ENCODE measurements around the gene PARD3.
"Not testable (repeated sequence)": the region's sequence is repeated elsewhere in the genome, so short reads cannot be mapped to it uniquely, and the experiment has no call there.

PARD3 gene

DNA sequence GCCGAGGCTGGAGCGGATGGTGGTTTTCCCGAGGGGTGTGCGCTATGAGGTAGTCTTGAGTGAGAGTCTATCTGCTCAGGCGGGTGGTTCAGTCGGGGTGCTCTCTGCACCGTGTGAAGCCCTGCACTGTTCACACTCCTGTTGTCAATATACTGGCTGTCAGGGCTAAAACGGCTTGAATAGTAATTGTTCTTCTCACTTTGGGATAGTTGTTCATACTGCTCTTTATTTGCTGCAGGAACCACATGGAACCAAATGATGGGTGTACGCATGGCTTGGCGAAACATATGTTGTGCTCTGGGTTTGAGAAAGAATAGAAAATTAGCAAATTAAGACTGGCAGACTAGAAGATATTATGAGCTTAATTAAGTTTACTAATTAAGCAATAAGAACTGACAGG, 432.5 kb downstream of the PARD3 start:
- DNase-seq (ENCODE audit: low read depth), result no peak

DNA sequence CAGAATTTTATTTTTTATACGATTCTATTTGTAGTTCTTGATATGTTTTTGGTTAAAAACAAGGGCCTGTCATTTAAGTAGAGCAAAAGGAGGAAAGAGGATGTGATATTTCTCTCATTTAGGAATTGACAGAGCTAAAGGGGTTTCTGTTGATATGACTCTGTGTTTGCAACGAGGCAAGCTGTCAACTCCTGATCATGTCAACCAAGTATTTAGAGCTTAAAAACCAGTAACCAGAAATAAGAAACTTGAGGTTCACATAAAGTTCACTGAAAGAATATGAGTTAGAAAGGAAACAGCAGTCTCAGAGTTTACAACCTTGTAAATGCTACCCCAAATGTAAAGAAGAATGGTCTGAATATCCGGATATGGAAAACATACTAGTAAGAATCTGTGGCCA, 434.2 kb downstream of the PARD3 start:
- DNase-seq (ENCODE audit: low read depth), result no peak

DNA sequence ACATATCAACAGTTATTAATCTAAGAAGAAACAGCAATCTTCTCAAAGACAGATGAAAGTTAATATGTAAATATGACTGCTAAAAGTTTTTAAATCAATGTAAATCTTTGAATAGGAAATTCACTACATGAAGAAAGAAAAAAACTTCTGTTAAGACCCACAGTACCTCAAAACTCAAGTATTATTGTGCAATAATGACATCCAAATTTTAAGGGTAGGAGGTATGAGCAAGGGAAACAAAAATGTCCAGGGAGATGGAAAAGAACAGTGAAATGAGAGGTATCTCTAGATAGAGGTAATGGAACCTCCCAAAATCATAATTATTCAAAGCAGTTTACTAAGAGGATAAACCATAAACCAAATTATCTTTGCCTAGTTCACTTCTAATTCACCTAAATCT, 436.8 kb downstream of the PARD3 start:
- no peak for DNase-seq (ENCODE audit: low read depth)

DNA sequence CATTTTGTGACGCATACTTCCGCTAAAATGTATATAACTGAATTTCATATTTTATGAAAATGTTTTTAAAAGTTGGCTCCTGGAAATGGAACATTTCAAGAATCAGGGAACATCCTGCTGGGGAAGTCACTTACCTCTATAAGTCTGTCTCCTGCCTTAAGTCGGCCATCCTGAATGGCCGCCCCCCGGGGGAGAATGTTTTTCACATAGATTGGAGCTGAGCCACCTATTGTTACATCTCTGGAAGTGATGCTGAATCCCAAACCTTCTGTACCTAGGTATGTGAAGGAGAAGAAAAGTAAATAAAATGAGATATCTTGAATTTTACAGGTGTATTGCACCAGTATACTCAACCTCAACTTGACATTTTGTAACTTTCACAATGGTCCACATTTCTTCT, 437.3 kb downstream of the PARD3 start:
- DNase-seq (ENCODE audit: low read depth), result no peak

DNA sequence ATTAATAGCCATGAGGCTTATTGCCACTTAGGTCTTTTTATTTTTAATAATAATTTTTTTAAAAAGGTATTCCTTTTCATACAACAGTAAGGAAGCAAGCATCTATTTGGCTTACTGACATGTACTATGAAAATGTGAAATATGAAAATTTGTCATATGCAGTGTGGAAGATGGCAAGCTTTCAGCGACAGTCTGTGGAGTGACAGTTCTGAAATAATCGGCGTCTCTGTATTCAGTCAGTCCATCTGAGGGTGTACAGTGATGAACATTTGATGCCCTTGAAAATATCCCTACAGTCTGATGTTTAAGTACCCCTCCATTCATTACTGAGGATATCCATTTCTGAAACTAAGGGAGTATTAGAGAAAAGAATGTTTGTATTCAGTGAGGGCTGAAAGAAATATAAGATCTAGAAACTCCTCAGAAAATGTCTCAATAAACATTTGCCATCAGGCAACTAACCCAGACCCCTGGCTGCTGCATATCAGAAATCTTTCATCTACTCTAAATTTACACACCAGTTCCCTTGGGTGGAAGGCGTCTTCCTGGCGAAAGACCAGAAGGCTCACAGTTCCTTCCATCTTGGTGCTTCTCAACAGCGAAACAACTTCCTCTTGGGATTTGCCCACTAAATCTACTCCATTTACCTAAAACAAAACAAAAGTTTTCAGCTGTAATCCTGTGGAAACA, 440.6 kb downstream of the PARD3 start:
- DNase-seq (ENCODE audit: low read depth), result no peak

DNA sequence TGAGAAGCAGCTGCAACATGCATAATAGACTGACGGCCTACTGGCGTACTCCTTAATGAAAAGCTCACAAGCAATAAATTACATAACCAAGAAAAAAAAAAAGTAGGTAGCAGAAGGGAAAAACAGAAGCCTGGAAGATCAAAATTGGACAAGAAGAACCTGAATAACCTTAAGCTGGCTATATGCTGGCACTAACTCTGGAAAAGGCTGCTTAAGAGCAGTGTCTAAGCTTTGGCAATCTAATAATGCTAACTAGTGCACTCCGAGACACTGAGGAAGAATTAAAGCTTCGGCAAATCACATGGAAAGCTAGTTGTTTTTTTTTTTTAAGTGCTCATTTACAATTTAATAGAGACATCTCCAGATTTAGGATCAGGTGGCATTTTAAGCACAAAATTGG, 441.9 kb downstream of the PARD3 start:
- DNase-seq (ENCODE audit: low read depth), result no peak

DNA sequence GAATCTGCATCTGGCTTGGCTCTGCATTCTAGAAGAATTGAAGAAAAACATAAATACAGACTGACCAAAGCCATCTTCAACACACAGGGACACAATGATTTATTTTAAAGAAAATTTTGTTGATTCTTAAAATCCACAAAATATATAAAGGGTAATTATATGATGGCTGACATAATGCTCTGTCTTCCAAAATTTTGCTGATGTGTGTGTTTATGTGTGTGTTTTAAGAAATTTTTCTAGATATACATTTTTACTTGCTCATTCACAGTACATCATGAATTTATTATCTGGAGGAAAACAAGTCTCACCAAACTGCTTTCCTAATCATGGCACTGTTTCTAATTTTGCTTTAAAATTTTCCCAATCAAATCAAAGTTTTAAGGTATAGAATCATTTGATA, 442.6 kb downstream of the PARD3 start:
- no peak for DNase-seq (ENCODE audit: low read depth)

DNA sequence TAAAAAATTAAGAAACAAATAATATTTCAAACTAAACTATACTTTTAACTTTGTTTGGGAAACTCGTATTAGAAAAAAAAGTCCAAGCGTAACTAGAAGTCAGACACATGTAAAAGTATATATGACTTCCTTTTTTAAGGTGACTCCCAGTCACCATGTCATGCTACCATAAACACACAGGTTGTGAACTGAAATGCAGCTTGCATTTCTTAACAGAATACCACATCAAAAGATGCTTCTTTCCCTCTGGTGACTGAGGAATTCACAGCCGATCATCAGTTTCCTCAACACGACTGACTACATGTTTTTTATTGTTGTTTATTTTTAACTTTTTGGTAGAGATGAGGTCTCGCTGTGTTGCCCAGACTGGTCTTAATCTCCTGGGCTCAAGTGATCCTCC, 445.0 kb downstream of the PARD3 start:
- no peak for DNase-seq (ENCODE audit: low read depth)

DNA sequence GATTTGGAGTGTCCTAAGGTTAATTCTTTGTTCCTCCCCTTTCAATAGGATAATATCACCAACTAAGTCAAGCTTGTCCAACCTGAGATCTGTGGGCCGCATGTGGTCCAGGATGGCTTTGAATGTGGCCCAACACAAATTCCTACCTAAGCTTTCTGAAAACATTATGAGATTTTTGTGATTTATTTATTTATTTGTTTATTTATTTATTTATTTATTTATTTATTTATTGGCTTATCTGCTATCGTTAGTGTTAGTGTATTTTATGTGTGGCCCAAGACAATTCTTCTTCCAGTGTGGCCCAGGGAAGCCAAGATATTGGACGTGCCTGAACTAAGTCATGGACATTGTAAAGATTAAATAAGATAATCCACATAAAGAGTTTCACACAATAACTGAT, 446.0 kb downstream of the PARD3 start:
- DNase-seq (ENCODE audit: low read depth), result no peak

DNA sequence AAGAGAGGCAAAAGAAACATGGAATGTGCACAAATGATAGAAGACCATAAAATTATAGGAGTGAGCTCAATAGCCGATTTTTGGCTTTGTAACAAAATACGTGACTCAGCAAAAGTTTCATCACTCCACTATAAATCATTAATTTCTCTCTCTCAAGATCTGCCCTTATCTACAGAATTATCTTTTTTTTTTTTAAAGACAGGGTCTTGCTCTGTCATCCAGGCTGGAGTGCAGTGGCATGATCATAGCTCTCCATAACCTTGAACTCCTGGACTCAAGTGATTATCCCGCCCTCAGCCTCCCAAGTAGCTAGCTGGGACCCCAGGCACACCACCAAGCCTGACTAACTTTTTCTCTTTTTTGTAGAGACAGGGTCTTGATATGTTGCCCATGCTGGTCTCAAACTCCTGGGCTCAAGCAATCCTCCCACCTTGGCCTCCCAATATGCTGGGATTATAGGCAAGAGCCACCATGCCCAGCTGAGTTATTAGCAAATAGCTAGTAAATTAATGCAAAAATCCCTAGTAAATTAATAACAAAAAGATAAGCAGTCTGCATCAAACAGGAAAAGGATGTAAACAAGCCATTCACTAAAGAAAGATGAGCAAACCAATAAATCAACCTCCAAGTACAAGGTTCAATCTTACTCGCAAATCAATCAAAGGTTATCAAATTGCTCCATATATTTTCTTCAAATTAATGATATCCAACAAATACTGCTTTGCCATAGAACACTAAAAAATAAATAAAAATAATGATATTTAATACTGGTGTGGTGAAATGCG, 450.7 kb downstream of the PARD3 start:
- no peak for DNase-seq (ENCODE audit: low read depth)

DNA sequence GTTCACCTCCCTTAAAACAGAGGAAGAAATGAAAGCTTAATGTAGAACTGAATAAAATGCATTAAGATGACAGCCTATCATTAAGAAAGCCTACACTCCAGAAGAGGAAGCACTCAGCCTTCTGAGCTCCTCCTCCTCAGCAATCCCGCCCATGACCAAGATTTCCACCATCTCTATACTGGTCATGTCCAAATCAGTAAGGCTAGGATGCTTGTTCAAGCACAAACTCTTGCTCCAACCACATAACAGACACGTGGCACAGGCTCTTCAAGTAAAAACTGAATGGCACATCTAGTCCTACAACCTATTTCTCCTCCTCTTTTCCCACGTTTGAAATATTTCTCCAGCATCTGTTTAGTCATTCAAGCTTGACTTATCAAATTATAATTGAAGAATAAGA, 454.1 kb downstream of the PARD3 start:
- DNase-seq (ENCODE audit: low read depth), result no peak

DNA sequence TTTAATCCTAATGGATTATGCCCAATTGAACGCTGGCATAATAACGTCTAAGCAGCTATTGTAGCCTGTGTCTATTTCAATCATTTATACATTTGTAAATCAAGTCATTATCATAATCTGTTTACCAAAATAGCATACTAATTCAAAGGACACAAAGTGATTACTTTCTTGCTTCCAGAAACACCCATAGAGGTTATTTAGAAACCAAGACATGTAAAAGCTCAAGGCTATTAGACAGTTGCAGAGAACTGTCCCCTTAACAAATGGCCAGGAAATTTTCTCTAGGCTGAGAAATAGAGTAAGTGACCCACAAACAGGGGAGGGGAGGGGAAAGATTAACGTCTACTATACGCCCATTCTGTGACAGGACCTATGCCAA, 455.7 kb downstream of the PARD3 start:
- DNase-seq (ENCODE audit: low read depth), result no peak

DNA sequence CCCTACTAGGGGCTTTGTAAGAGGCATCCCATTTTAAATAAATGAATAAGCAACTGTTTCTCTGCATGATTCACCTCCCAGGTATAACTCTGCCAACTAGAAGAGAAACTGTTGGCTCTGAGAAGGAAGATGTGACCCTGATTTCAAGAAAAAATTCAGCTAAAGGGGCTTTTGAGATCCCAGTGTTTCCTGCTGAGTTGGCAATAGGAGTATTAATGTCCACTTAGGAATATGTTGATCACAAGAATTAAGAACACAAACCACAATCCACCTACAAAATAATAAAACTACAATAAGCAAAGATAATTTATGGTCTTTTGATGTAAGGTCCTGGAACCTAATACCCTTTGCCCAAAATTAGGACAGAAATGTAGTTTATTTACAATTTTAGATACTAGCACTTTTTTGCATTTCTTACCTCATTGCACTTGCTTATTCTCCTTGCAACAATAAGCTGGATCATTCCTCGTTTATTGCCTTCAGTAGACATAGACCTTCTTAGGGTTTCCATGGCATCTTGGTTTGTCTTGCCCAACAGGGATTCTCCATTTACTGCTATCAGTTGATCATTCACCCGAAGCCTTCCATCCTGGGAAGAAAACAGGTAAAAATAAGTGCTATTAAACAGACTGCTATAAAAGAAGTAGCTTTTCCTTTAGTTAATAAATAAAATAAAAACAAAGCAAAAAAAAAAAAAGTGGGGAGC, 456.2 kb downstream of the PARD3 start:
- no peak for DNase-seq (ENCODE audit: low read depth)

DNA sequence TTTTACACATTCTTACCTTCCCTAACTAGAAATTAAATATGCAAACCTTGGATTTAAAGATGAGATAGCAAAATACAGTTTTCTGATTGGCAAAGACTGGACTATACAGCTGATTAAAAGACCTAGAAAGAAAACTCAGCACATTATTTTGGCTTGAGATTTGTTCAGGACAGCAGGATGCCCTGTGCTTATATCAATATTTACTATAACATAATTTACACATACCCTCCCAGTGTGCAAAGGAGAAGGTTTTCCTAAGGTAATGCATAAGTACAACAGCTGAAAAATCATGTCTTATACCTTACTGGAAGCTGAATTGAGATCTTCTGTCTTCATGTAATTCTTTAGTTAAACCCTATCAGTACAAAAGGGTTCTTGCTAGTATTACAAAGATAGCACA, 458.6 kb downstream of the PARD3 start:
- no peak for DNase-seq (ENCODE audit: low read depth)

DNA sequence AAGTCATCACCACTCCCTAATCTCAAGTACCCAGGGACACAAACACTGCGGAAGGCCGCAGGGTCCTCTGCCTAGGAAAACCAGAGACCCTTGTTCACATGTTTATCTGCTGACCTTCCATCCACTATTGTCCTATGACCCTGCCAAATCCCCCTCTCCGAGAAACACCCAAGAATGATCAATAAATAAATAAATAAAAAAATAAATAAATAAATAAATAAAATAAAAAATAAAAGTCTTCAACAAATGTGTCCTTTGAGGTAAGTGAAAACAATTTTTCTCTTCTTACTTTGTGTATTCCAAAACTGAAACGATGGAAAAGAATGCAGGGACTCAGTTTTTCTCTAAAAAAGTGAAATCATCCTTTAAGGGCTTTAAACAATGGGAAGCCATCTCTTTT, 461.6 kb downstream of the PARD3 start:
- not testable (repeated sequence) for DNase-seq (ENCODE audit: low read depth)

DNA sequence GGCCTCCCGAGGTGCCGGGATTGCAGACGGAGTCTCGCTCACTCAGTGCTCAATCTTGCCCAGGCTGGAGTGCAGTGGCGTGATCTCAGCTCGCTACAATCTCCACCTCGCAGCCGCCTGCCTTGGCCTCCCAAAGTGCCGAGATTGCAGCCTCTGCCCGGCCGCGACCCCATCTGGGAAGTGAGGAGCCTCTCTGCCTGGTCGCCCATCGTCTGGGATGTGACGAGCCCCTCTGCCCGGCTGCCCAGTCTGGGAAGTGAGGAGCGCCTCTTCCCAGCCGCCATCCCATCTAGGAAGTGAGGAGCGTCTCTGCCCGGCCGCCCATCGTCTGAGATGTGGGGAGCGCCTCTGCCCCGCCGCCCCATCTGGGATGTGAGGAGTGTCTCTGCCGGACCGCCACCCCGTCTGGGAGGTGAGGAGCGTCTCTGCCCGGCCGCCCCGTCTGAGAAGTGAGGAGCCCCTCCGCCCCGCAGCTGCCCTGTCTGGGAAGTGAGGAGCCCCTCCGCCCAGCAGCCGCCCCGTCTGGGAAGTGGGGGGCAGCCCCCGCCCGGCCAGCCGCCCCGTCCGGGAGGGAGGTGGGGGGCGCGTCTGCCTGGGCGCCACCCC, 462.4 kb downstream of the PARD3 start:
- not testable (repeated sequence) for DNase-seq (ENCODE audit: low read depth)

DNA sequence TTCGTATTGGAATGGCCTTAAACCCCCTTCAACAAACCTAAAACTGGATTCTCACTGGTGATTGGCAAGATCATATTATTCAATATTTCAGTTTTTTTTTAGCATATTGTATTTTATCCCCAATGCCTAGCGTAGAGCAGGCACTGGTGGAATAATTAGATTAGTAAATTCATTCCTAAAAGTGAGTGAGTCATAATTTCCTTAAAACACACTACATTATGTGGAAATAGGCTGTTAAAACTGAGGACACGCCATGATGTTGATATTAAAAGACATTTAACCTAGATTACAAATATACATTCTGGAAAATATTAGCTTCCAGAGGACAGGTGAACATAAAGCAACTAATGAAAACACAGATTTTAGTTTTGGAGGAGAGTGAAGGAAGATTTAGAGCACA, 463.9 kb downstream of the PARD3 start:
- DNase-seq (ENCODE audit: low read depth), result no peak

DNA sequence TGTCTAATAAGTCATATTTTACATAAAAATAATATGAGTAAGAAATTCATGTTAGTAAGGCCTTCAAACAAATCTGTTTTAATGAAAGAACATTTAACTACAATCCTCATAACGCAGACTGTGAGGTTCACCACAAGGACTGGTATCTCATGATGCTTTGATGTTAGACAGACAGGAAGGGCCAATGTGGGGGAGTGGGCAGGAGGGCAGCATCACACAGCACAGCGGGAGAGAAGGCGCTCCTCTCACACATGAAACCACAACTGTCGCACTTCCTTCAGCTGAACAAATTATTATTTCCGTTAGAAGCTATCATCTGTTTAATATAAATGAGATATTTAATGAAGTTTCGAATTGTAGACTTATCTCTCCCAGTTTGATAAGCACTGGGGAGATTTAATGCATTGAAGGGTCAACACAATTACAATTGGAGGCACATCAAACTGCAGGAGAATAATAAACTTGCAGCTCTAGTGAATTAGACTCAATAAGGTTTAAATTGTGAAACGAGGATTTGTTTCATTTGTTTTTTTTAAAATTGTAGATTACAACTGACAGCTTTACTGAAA, 466.1 kb downstream of the PARD3 start:
- no peak for DNase-seq (ENCODE audit: low read depth)

DNA sequence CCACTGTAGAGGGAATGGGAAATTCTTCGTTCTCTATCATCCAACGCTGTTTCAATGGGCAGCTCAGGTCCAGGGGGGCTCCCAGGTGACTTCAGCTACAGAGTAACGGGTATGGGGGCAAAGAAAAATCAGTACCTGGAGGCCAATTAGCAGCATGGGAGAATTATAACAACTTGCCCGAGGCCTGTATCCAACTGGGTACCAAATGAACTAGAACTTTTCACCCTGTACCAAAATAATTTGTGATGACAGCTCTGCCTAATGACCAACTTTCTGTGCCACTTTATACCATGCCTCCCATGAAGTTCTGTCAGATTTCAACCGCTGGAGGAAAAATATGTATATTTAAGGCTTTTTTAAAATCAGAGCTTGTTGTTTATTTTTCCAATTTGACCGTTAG, 467.1 kb downstream of the PARD3 start:
- no peak for DNase-seq (ENCODE audit: low read depth)

DNA sequence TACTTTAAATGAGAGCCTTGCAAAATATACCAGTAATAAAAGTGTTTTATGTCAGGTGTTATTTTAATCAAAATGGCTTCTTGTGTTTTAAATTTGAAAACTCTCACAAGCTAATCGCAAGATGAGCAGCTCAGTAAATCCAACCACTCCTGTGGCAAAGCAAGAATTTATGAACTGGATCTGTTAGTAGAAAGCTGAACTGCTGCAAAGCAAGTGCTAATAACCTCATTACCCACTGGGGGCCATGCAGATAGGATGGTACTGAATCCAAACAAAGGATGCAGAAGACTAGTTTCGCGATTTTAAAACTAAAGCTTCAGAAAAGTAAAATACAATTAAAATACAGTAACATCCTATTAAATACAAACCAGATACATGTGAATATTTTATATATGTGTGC, 468.0 kb downstream of the PARD3 start:
- DNase-seq (ENCODE audit: low read depth), result no peak

DNA sequence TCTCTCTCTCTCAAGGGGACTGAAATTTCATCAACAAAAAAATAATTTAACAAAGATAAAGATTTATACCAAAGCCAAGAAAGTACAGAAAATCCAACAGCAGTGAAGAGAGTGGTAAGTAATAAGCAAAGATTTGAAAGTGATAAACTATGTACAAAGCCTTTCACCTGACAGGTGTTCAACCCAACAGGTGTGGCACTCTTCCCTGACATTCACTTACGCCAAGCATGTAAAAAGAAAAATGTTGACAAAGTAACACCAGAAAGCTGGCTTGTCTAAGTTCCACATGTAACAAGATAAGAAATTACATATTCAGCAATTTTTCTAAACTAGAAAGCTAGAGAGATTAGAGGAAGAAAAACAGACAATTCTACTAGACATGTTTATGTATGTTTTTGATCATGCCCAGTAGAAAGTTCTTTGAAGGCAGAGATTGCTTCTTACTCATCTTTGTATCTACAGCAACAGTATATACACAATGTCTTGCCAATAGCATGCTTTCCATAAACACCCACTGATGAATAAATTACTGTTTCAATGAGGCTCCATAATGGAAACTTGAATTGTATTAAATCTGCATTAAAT, 468.5 kb downstream of the PARD3 start:
- no peak for DNase-seq (ENCODE audit: low read depth)

DNA sequence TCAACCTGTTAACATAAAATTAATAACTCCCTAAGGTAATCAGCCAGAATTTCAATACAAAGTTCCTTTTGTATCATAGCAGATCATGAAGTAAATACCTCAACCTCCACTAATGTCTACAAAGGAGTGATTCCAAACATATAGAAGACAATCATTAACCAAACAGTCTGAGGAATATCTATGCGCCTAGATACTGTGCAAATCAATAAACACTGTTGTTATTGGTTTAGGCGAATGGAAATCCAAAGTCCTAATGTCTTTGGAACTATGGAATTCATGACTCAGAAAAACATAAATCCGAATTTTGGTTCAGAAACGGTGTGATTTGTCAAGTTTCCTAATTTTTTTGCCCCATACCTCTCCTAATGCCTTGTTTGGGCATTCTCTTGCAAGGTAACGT, 469.7 kb downstream of the PARD3 start:
- DNase-seq (ENCODE audit: low read depth), result no peak

Data from stimulated activated CD8-positive, alpha-beta memory T cell treated with anti-CD3 and anti-CD28 coated beads, Interleukin-15, amount 100 ng/mL, for 24 hours (primary cell).